Measurements from ENCODE around the gene ADCY4.
A peak's percentile ranks its signal among the peaks of the same experiment; 100 is the strongest.

ADCY4 gene

DNA sequence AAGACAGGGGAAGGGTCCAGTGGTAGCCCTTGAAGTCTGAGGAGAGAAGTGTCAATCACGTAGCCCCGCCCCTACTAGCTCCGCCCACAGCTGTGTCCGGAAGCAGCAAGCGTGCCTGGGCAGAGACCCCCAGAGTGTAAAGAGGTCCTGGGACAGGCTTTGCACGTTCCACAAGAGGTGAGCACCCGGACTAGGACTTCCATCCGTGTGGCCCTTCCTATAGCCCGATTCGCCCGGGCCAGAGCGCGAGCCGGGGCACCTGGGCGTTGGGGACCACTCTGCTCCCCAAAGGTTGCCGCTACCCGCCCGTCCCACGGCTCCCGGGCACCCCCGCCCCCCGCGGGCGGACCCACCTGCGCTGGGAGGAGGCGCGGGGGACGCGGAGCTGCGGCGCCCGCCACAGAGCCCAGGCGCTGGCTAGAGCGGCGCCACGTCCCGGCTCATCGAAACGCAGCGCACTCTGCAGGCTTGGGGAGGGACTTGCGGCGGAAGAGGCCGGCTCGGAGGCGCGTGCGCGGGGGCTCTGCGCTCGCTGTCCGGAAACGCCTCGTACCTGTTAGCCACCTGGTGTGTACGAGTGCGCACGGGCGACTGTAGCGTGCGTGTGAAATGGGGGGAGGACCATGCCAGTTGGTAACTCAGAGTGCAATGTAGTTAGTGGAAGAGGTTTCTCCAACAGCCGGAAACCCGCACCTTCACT is 63.6 kb downstream of the ADCY4 start, which contains the start of gene RABGGTA:
TSS of gene RABGGTA (minus strand) at position 464 of the 700 bp plus-strand sequence. CDS start 482 bp downstream, outside the sequence.
- DNase-seq: peak; percentile 77

DNA sequence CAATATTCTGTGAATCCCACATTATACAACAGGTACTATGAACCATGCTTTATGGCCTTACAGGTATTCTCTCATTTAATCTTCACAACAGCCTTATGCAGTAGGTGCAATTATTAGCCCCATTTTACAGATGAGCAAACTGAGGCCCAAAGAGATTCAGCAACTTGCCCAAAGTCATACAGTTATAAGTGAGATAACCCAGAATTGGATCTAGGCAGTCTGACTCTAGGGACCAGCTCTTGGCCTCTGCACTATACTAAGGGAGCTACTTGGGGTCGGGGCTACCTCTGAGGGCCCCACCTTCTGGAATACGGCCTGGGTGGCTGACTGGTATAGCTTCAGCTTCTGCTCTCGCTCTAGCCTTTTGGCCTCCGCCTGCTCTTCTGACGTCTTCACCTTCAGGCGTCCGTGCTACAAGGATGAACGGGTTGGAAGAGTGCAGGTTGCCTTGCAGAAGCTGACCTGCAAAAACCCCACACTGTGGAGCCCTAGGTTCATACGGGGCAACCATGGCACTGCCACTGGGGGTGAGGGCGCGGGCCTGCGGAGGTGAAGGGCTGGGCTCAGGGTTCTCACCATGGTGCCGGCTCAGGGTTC is 64.2 kb downstream of the ADCY4 start:
- no peak for DNase-seq

DNA sequence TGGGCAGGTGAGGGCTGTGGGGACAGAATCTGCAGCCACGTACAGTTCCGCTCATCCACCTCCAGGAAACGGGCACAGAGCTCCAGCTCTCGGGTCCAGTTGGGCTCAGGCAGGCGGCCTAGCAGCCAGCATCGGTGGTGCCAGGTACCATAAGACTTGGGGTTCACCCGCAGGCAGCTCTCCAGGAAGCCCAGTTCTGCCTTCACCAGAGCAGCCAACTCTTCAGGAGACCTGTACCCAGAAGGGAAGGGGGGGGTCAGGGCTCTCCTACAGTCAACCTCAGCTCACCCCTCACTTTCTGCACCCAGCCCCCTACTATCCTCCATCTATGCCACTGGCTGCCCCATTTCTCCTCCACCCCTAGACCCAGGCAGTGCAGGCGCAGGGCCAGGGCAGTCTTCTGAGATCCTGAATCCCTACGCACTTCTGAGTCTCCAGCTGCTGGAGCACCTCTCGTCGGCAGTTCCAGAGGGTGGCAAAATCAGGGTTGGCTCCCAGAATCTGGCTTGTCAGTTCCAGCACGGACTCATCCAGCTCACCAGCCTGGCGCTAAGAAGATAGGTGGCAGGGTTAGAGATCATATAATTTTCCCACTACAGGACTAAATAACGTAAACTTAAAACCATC is 64.8 kb downstream of the ADCY4 start:
- no peak for DNase-seq

DNA sequence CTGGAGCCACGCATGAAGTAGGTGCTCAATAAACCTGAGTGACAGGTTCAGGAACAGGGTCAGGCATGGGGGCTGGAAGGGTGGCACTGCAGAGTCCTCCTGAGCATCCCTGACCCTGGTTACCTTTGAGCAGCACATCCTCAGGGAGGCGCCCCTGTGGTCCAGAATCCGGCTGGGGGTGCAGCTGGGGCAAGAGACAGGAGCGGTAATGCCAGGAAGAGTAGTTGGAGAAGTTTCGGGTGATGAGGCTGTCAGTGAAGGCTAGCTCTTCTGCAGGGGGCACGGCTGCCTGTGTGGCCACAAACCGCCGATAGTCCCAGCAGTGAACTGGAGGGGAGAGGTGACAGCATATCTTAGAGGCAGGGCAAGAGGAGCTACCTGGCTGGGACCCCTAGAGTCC is 65.5 kb downstream of the ADCY4 start:
- no peak for DNase-seq

Data from NCI-H2029 treated with DMSO at 0.1 percent for 48 hours (cell line).